HCT116 (cell line): Measurements from ENCODE around the gene DOCK11. TPM values are rescaled to one million over a fixed set of nuclear protein-coding genes. Genes with fewer than 3 reads are reported as not detected.

Experiments
- ATAC-seq: fragments of 200-7000 bp; cut with Tn5 transposase; 2 replicates; pipeline ENCODE4 v1.9.1; 2020; ENCODE audit warnings: mild to moderate bottlenecking, moderate library complexity
- BruUV-seq: library from RNA; stranded (reverse); fragments of 400-500 nt; replicated peaks from 2 replicates; lab custom pipeline; 2021; lab: Mats Ljungman, UMichigan
- CTCF ChIA-PET: fragments of 300-600 bp; sonication (Branson Sonifier 250); formaldehyde crosslinking; loops from one replicate; lab custom pipeline; 2021; ENCODE audit warnings: antibody characterized with exemption; lab: Charles Lee
- POLR2A ChIA-PET: fragments of 300-600, 350-600 bp; sonication (Branson Sonifier 250); formaldehyde crosslinking; loops from one replicate; lab custom pipeline; 2021; ENCODE audit warnings: antibody characterized with exemption; lab: Charles Lee
- RAD21 ChIA-PET, 2 experiments: fragments of 300-600 bp; sonication (Branson Sonifier 250); formaldehyde crosslinking; loops; one replicate each; lab custom pipeline; 2023; ENCODE audit warnings: low total read pairs in 2 of 2; ENCODE audit not compliant: uncharacterized antibody in 2 of 2, unreplicated experiment in 2 of 2, low non-redundant PET in 1 of 2; lab: Charles Lee
- DNase-seq: peaks from one replicate; pipeline ENCODE4 v3.0.0-alpha.2; 2010; ENCODE audit warnings: low read depth, low spot score
- H2AFZ ChIP-seq: fragments of 200-600 bp; shearing (Covaris generic), sonication (generic); 2 replicates; pipeline ENCODE4 v1.6.1; 2017; ENCODE audit warnings: low read depth, mixed run types, mixed read lengths, antibody characterized with exemption, low read length; ENCODE audit not compliant: poor library complexity, severe bottlenecking
- H3K27ac ChIP-seq: 2 replicates; pipeline ENCODE4 v1.5.1; 2012; ENCODE audit warnings: low read depth, low read length
- H3K27me3 ChIP-seq: fragments of 200-600 bp; sonication (generic); 2 replicates; pipeline ENCODE4 v1.6.1; 2016; ENCODE audit warnings: mixed run types, low read length, mixed read lengths; ENCODE audit not compliant: insufficient read depth
- H3K36me3 ChIP-seq, 2 experiments: fragments of 200-500 bp in 1 of 2; fragments of 200-600 bp in 1 of 2; sonication (Bioruptor generic) in 1 of 2; sonication (generic) in 1 of 2; 2 replicates each; pipeline versions ENCODE4 v1.5.1 to v1.6.1; 2014 to 2016; ENCODE audit warnings: low read length in 2 of 2, inconsistent platforms in 1 of 2, mixed read lengths in 1 of 2, mixed run types in 1 of 2; ENCODE audit not compliant: insufficient read depth in 2 of 2, control insufficient read depth in 1 of 2
- H3K4me1 ChIP-seq, 2 experiments: fragments of 200-600 bp in 1 of 2; sonication (generic) in 1 of 2; 2 replicates each; pipeline versions ENCODE4 v1.5.1 to v1.6.1; 2012 to 2017; ENCODE audit warnings: low read length in 2 of 2, inconsistent platforms in 1 of 2, mild to moderate bottlenecking in 1 of 2, mixed read lengths in 1 of 2, mixed run types in 1 of 2, moderate library complexity in 1 of 2; ENCODE audit not compliant: insufficient read depth in 2 of 2, control insufficient read depth in 1 of 2
- H3K4me2 ChIP-seq: fragments of 200-600 bp; sonication (generic); 2 replicates; pipeline ENCODE4 v1.6.1; 2017; ENCODE audit warnings: mixed run types, low read length, mixed read lengths
- H3K4me3 ChIP-seq, 2 experiments: fragments of 200-600 bp in 1 of 2; sonication (generic) in 1 of 2; replicated peaks in 1 of 2; 2 replicates each; pipeline ENCODE4 v1.5.1; 2011 to 2016; ENCODE audit warnings: low read length in 2 of 2, control low read depth in 1 of 2, low read depth in 1 of 2, mild to moderate bottlenecking in 1 of 2, mixed read lengths in 1 of 2, mixed run types in 1 of 2
- H3K79me2 ChIP-seq: fragments of 200-600 bp; sonication (generic); 2 replicates; pipeline ENCODE4 v1.6.1; 2017; ENCODE audit warnings: mild to moderate bottlenecking, mixed run types, low read length, moderate library complexity, mixed read lengths; ENCODE audit not compliant: insufficient read depth
- H3K9ac ChIP-seq: fragments of 200-600 bp; sonication (generic); 2 replicates; pipeline ENCODE4 v1.6.1; 2016; ENCODE audit warnings: low read length, mixed read lengths
- H3K9me2 ChIP-seq: fragments of 200-600 bp; sonication (generic), shearing (Covaris generic); 2 replicates; pipeline ENCODE4 v1.6.1; 2017; ENCODE audit warnings: mixed run types, mild to moderate bottlenecking, moderate library complexity; ENCODE audit not compliant: insufficient read depth
- H3K9me3 ChIP-seq, 2 experiments: fragments of 200-500 bp in 1 of 2; fragments of 200-600 bp in 1 of 2; sonication (Bioruptor generic) in 1 of 2; sonication (generic) in 1 of 2; 2 replicates each; pipeline ENCODE4 v1.6.1; 2014 to 2017; ENCODE audit warnings: low read length in 2 of 2, mixed read lengths in 2 of 2, inconsistent platforms in 1 of 2, low read depth in 1 of 2, mild to moderate bottlenecking in 1 of 2, mixed run types in 1 of 2, moderate library complexity in 1 of 2; ENCODE audit not compliant: control insufficient read depth in 1 of 2, insufficient read depth in 1 of 2
- H4K20me1 ChIP-seq: fragments of 200-600 bp; sonication (generic), shearing (Covaris generic); 2 replicates; pipeline ENCODE4 v1.6.1; 2017; ENCODE audit warnings: mixed run types, mild to moderate bottlenecking, moderate library complexity; ENCODE audit not compliant: insufficient read depth
- ATF3 ChIP-seq: IDR thresholded peaks from 2 replicates; pipeline ENCODE4 v1.6.1; 2012
- EGR1 ChIP-seq: IDR thresholded peaks from 2 replicates; pipeline ENCODE4 v1.6.1; 2012; ENCODE audit warnings: low read depth
- EZH2phosphoT487 ChIP-seq: fragments of 200-600 bp; IDR thresholded peaks from 2 replicates; pipeline ENCODE4 v1.6.1; 2018; ENCODE audit warnings: antibody characterized with exemption, borderline replicate concordance
- FOSL1 ChIP-seq: IDR thresholded peaks from 2 replicates; pipeline ENCODE4 v1.6.1; 2012; ENCODE audit warnings: low read depth
- MAX ChIP-seq: IDR thresholded peaks from 2 replicates; pipeline ENCODE4 v1.6.1; 2012
- POLR2A ChIP-seq: IDR thresholded peaks from 2 replicates; pipeline ENCODE4 v1.7.0; 2011; ENCODE audit warnings: borderline replicate concordance; ENCODE audit not compliant: insufficient read depth, insufficient read length; ENCODE audit errors: extremely low read depth
- POLR2AphosphoS5 ChIP-seq: IDR thresholded peaks from 2 replicates; pipeline ENCODE4 v1.6.1; 2011; ENCODE audit warnings: mild to moderate bottlenecking, low read depth, low read length, moderate library complexity
- REST ChIP-seq: IDR thresholded peaks from 2 replicates; pipeline ENCODE4 v1.6.1; 2012; ENCODE audit warnings: low read depth
- YY1 ChIP-seq: IDR thresholded peaks from 2 replicates; pipeline ENCODE4 v1.6.1; 2011; ENCODE audit warnings: low read length, low read depth, moderate library complexity, mild to moderate bottlenecking; ENCODE audit not compliant: insufficient replicate concordance; ENCODE audit errors: extremely low read depth
- ZFX ChIP-seq: fragments of 450-650 bp; IDR thresholded peaks from 2 replicates; pipeline ENCODE4 v1.6.1; 2017
- intact Hi-C: fragments of 100-400 bp; cut with micrococcal nuclease; formaldehyde crosslinking; loops from 2 replicates; pipeline ENCODE4 v1.10.0; 2022
- total RNA-seq: library from RNA; stranded (reverse); gene quantifications from one replicate; pipeline ENCODE4 v1.2.1, GENCODE V29; 2021; ENCODE audit not compliant: unreplicated experiment

Gene DOCK11
- total RNA-seq, 1 experiment from 2014 or later = 0.59 TPM

GRCh38 chrX:118652717-118653116 is 157.1 kb downstream of the DOCK11 start:
- no peaks in the 10 kb centered on the region for H3K4me1 ChIP-seq
- BruUV-seq = no TSS peak
- DNase-seq (no peak), ATAC-seq (no peak)
- H3K9me2 ChIP-seq = no peaks in the 10 kb centered on the region
- no peaks in the 10 kb centered on the region for H3K27me3 ChIP-seq
- RAD21 ChIA-PET = no interaction called here
- CTCF ChIA-PET = no interaction called here
- POLR2A ChIA-PET = no interaction called here
- no peak overlapping the region for H3K4me2 ChIP-seq
- H3K9ac ChIP-seq = no peak overlapping the region
- H2AFZ ChIP-seq = no peak overlapping the region
- TF ChIP-seq ATF3 (no peak), FOSL1 (no peak), POLR2AphosphoS5 (no peak), EGR1 (no peak), YY1 (no peak), MAX (no peak), EZH2phosphoT487 (no peak), ZFX (no peak), REST (no peak), POLR2A (no peak)
- no peaks in the 10 kb centered on the region for H3K9me3 ChIP-seq
- no peak overlapping the region for H3K4me3 ChIP-seq
- H4K20me1 ChIP-seq = no peaks in the 10 kb centered on the region
- H3K27ac ChIP-seq = no peak overlapping the region
- H3K36me3 ChIP-seq = no peaks in the 10 kb centered on the region
- no peaks in the 10 kb centered on the region for H3K79me2 ChIP-seq
- intact Hi-C loops = no loop called here
